ENCODE data around the gene SPRYD3.

DNA sequence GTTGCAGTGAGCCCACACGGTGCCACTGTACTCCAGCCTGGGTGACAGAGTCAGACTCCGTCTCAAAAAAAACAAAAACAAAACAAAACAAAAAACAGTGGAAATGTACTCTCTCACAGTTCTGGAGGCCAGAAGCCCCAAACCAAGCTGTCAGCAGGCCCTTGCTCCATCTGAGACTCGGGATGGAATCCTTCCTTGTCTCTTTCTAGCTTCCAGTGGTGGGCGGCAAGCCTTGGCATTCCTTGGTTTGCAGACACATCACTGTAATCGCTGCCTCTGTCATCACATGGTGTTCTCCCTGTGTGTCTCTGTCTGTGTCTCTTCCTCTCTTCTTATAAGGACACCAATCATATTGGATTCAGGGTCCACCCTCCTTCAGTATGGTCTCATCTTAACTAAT is 22.9 kb downstream of the SPRYD3 start:
- TF ChIP-seq, protein P1, sequence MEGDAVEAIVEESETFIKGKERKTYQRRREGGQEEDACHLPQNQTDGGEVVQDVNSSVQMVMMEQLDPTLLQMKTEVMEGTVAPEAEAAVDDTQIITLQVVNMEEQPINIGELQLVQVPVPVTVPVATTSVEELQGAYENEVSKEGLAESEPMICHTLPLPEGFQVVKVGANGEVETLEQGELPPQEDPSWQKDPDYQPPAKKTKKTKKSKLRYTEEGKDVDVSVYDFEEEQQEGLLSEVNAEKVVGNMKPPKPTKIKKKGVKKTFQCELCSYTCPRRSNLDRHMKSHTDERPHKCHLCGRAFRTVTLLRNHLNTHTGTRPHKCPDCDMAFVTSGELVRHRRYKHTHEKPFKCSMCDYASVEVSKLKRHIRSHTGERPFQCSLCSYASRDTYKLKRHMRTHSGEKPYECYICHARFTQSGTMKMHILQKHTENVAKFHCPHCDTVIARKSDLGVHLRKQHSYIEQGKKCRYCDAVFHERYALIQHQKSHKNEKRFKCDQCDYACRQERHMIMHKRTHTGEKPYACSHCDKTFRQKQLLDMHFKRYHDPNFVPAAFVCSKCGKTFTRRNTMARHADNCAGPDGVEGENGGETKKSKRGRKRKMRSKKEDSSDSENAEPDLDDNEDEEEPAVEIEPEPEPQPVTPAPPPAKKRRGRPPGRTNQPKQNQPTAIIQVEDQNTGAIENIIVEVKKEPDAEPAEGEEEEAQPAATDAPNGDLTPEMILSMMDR (IDR thresholded peaks at IDR 0.05), result no peak
- TF ChIP-seq POLR2AphosphoS5 (IDR thresholded peaks at IDR 0.05), result no peak

Data from esophagus muscularis mucosa (tissue), 3 donors.